Lung (tissue), 12 donors: ENCODE results near the gene DOCK2. TPM values are rescaled to one million over a fixed set of nuclear protein-coding genes. Genes with fewer than 3 reads are reported as not detected.

Experiments
- ATAC-seq: fragments of 200-7000 bp; cut with Tn5 transposase; one replicate; pipeline ENCODE4 v1.9.1; 2020; ENCODE audit warnings: moderate number of reproducible peaks; ENCODE audit not compliant: insufficient read depth, low FRiP score
- DNase-seq, 3 donors: peaks; one replicate each; pipeline ENCODE4 v3.0.0-alpha.2; 2013 to 2017
- H3K27ac ChIP-seq, 2 donors: one replicate each; pipeline ENCODE4 v1.5.1; 2013; ENCODE audit warnings: mild to moderate bottlenecking in 2 of 2, moderate library complexity in 2 of 2, control low read depth in 1 of 2, inconsistent platforms in 1 of 2, low read depth in 1 of 2, low read length in 1 of 2
- H3K27me3 ChIP-seq, 3 donors: one replicate each; pipeline ENCODE4 v1.5.1; 2013; ENCODE audit warnings: low read length in 2 of 3; ENCODE audit not compliant: control insufficient read depth in 3 of 3, insufficient read depth in 3 of 3
- H3K36me3 ChIP-seq, 4 donors: one replicate each; pipeline ENCODE4 v1.5.1; 2013; ENCODE audit warnings: low read length in 4 of 4, mild to moderate bottlenecking in 1 of 4, moderate library complexity in 1 of 4; ENCODE audit not compliant: control insufficient read depth in 4 of 4, insufficient read depth in 4 of 4
- H3K4me1 ChIP-seq, 5 donors: one replicate each; pipeline ENCODE4 v1.5.1; 2013; ENCODE audit warnings: low read length in 5 of 5, mild to moderate bottlenecking in 2 of 5, moderate library complexity in 1 of 5; ENCODE audit not compliant: control insufficient read depth in 5 of 5, insufficient read depth in 5 of 5
- H3K4me3 ChIP-seq: one replicate; pipeline ENCODE4 v1.5.1; 2013; ENCODE audit warnings: mild to moderate bottlenecking, control low read depth, moderate library complexity
- H3K9ac ChIP-seq, 2 donors: one replicate each; pipeline ENCODE4 v1.5.1; 2013; ENCODE audit warnings: low read length in 2 of 2, control low read depth in 1 of 2; ENCODE audit not compliant: insufficient read depth in 1 of 2
- H3K9me3 ChIP-seq, 4 donors: one replicate each; pipeline ENCODE4 v1.5.1; 2013; ENCODE audit warnings: low read length in 3 of 4, mild to moderate bottlenecking in 1 of 4, moderate library complexity in 1 of 4; ENCODE audit not compliant: control insufficient read depth in 4 of 4, insufficient read depth in 3 of 4
- CTCF ChIP-seq: IDR thresholded peaks from 2 replicates; pipeline ENCODE4 v1.5.1; 2012; ENCODE audit warnings: mild to moderate bottlenecking; ENCODE audit errors: control extremely low read depth, extremely low read depth
- WGBS, 2 donors: extraction: QIAGEN DNeasy Blood & Tissue Kit; methylation state at CpG; one replicate each; pipeline ENCODE4 v1.1.7; 2013; 5-methylcytosine and 5-hydroxymethylcytosine counted together
- polyA plus RNA-seq, 2 donors: library from polyadenylated mRNA; stranded (reverse); fragments of 200-250 nt; gene quantifications; one replicate each; pipeline ENCODE4 v1.2.1, GENCODE V29; 2013
- total RNA-seq, 2 donors: library from RNA; depleted of rRNA in 1 of 2; stranded (reverse); fragments of >200 nt in 1 of 2; gene quantifications; one replicate each; pipeline ENCODE4 v1.2.1, GENCODE V29; 2014 to 2021
- donor health status: control.
- donor health status: control.
- donor health status: Bipolar disorder and iron deficiency.
- donor health status: healthy.
- donor health status: DM: yes; HTN: yes; CAD: no.

The DOCK2 gene
- total and polyA plus RNA-seq, 4 donors, result 9.6 to 66.6 (median 43.4) TPM

GRCh38 chr5:169960659-169961058 is 323.6 kb downstream of the DOCK2 start:
- H3K27me3 ChIP-seq, result no peaks in the 10 kb centered on the region
- H3K4me1 ChIP-seq, result no peaks in the 10 kb centered on the region
- ATAC-seq (no peak), DNase-seq (no peak)
- whole genome bisulfite sequencing, 2 donors, result 94 to 97% methylated on average over 2 of the region's 2 CpGs
- H3K4me3 ChIP-seq, result no peak overlapping the region
- H3K9me3 ChIP-seq, result no peaks in the 10 kb centered on the region
- no peak for TF ChIP-seq CTCF
- H3K36me3 ChIP-seq, result no peaks in the 10 kb centered on the region
- no peak overlapping the region for H3K27ac ChIP-seq
- H3K9ac ChIP-seq, result no peak overlapping the region

GRCh38 chr5:169964246-169964645 is 327.2 kb downstream of the DOCK2 start:
- DNase-seq (no peak), ATAC-seq (no peak)
- Histone ChIP-seq H3K4me1 (no peaks in the 10 kb centered on the region), H3K27me3 (no peaks in the 10 kb centered on the region), H3K9ac (no peak overlapping the region), H3K9me3 (no peaks in the 10 kb centered on the region), H3K4me3 (no peak overlapping the region), H3K27ac (no peak overlapping the region), H3K36me3 (no peaks in the 10 kb centered on the region)
- WGBS, 2 donors, result 73 to 90% methylated on average over 5 of the region's 5 CpGs
- TF ChIP-seq CTCF, result no peak

- Histone ChIP-seq H3K36me3 (no peaks in the 10 kb centered on the region), H3K9me3 (peaks cover 0 to 1% (median 0%) of the 10 kb centered on the region in 4 donors), H3K4me1 (peaks cover 0 to 9% (median 3%) of the 10 kb centered on the region in 5 donors), H3K27me3 (no peaks in the 10 kb centered on the region), H3K9ac (no peak overlapping the region), H3K27ac (no peak overlapping the region), H3K4me3 (no peak overlapping the region)
- DNase-seq, result no peak
- ATAC-seq, result no peak
- no peak for TF ChIP-seq CTCF
Observed at GRCh38 chr5:169970339-169970738, 333.3 kb downstream of the DOCK2 start.

GRCh38 chr5:169970911-169971765 is 334.1 kb downstream of the DOCK2 start:
- no peaks in the 10 kb centered on the region for H3K36me3 ChIP-seq
- DNase-seq, result peak in 2 of 3 donors; percentile 48 to 57
- no peak overlapping the region for H3K4me3 ChIP-seq
- H3K27me3 ChIP-seq, result no peaks in the 10 kb centered on the region
- no peak for TF ChIP-seq CTCF
- peaks cover 0 to 9% (median 3%) of the 10 kb centered on the region in 5 donors for H3K4me1 ChIP-seq
- 53 to 62% methylated on average over 8 of the region's 8 CpGs for WGBS, 2 donors
- no peak overlapping the region for H3K27ac ChIP-seq
- no peak overlapping the region for H3K9ac ChIP-seq
- H3K9me3 ChIP-seq, result peaks cover 0 to 1% (median 0%) of the 10 kb centered on the region in 4 donors
- ATAC-seq, result no peak
